GM21529 (cell line): ENCODE measurements around the gene NDST1.

Experiments
- ATAC-seq: cut with Tn5 transposase; IDR thresholded peaks from one replicate; pipeline ENCODE4 v1.9.1; 2021; ENCODE audit not compliant: unreplicated experiment

The NDST1 gene

DNA sequence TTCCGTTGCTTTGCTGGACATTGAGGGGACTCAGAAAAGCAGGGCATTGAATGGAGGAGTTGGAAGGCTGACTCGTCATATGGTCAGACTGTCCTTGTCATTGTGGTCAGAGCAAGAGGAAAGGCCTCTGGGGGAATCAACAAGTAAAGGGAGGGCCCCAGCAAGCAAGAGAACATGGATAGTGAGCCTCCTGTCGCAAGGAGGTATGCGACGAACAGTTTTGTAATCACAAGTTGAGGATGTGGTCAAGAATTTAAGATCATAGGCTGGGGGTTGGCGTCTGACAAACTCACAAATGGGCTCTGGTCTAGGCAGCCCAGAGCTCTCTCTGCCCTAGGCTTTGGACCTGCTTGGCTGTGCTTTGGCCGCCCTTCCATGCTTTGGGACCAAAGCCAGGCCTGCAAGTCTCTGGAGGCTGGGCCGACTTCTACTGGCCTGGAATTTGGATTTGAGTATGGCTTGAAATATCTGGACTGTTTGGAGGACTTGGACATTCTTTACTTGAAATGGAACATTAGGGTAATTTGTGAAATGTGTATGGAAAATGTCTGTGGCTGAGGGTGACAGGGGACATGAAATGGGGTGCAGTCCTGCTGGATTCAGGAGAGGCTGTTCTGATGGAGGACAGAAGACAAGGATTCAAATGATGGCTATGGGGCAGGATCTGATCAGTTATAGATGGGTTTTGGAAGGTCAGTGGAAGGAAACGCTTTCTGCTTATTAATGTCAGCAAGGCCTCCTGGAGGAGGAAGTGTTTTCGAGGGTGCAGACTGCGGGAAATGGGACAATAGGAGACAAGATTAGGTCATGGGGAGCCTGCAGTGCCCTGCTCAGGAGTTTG lies 19.2 kb upstream of the NDST1 start:
- no peak for ATAC-seq

DNA sequence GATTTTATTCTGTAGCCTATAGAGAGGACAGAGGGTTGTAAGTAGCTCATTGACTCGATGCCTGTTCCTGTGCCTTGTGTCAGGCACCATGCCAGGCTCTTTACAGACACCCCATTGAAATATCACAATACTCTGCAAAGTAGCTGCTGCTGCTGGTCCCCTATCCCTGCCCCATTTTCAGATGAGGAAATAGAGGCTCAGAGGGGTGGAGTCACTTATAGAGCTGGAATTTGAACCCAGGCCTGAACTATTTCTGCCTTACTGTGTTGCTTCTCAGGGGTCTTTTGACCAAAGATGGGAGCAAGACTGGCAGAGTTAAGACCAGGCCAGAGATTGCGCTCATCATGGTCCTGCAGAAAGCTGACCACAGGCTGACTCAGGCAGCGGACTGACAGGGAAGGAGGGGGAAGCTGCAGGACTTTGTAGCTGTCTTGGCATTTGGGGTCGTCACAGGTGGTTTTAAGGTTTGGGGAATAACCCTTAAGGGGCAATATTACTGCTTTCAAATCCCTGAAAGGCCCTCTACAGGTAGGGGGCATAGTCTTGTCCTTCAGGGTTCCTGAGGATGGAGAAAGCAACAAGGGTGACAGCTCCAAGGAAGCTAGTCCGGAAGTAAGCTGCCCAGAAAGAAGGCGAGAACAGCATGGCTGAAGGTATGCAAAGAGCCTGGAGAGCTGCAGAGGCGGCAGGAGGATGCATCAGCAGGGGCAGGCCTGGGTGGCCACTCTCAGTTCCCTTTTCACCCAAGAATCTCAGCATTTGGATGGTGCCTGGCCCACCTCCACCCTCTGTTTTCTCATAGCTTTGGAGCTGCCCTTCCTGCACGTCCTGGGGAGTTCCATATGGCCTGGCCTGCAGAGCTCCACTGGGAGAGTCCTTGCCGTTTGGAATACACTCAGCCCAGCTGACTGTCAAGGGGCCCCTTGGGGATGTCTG lies 18.3 kb upstream of the NDST1 start:
- ATAC-seq = peak; percentile 81

DNA sequence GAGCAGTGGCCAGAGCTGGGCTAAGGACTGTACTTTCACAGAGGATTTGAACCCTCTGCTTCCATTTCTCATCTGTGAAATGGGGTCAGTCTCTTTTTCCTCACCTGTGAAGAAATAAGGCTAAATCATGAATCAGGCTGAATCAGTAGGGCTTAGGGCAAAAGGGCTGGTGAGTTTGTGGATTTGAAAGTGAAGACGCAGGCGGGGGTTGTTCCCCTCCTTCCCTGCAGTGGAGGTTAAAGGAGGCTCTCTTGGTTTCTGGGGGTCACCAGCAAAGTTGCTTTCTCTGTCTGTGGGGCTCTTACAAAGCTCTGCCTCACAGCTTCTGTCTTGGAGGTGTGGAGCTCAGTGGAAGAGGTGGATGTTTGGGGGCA lies 17.6 kb upstream of the NDST1 start:
- no peak for ATAC-seq

DNA sequence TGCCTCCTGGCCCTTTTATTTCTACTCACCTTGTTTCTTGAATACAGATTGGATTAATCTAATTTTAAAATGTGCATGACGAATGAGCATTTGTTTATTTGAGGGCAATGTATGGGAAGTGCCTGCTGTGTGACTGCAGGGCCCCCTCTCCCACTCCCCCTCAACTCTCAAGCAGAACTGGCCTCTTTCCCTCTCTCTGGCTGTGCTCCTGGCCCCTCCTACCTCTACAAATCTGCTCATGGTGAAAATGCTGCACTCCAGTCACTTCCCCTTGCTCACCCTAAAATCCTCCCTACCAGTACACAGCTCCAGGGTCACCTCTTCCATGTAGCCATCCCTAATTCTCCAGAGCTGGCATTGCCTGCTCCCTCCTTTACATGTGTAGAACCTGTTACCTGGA lies 17.2 kb upstream of the NDST1 start:
- ATAC-seq = no peak

DNA sequence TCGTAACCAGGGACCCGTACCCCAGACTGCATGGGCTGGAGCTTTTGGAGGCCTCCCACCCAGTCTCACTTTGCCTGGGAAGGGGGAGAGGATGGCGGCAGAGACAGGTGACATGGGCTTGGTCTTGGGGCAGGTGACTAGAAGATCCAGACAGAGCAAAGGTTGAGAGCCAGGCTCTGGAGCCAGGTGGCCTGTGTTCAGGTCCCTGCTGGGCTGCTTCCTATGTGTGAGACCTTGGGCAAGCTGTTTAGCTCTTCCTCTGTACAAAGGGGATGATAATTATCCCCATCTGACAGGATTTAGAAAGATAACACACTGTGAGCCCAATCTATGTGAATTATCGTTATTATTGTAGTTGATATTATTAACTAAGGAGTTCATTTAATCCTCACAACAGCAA lies 16.1 kb upstream of the NDST1 start:
- no peak for ATAC-seq

DNA sequence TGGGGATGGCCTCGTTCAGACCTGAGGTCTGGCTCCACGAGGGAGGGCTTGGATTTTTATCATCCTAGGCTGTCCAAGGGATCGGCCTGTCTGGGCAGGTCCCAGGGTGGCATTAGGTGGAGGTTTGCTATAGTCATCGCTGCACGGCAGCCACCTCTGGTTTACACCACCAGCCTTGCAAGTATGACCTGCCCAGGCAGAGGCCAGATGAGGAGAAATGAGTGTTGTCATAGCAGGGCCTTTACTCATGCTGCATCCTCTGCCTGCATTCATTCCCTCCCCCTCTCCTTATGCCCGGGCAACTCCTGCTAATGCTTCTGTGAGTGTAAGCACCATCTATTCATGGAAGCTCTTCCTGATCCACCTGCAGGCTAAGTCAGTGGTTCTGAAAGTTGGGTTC lies 15.3 kb upstream of the NDST1 start:
- no peak for ATAC-seq

DNA sequence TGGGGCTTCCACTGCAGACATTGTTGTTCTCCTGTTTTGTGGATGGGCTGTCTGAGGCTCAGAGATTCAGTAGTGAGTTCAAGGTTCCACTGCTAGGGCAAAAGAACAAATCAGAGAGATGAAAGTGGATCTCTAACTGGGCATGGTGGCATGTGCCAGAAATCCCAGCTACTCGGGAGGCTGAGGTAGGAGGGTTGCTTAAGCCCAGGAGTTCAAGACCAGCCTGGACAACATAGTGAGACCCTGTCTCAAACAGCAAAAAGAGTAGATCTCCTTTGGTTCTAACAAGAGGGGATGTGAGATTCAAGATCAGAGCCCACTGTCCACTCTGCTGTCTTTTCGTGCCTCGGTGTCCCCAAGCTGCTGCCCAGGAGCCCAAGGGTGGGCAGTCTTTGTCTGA lies 11.8 kb upstream of the NDST1 start:
- ATAC-seq = no peak

DNA sequence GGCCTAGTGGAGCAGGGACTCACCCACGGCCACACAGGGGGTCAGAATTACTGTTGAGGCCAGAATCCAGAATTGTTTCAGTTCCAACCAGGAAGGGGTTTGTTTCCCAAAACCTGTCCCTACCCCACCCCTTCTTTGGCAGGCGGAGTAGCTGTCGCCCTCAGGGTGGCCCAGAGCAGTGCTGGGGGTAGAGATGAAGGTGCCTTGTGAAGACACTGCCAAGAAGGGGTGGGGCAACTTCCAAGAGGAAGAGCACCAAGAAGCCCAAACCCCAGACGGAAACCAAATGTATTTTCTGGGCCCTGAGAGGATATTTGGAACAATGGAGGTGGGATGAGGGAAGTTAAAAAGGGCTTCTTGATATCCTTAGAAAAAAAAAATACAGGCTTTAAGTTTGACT lies 11.4 kb upstream of the NDST1 start:
- no peak for ATAC-seq

DNA sequence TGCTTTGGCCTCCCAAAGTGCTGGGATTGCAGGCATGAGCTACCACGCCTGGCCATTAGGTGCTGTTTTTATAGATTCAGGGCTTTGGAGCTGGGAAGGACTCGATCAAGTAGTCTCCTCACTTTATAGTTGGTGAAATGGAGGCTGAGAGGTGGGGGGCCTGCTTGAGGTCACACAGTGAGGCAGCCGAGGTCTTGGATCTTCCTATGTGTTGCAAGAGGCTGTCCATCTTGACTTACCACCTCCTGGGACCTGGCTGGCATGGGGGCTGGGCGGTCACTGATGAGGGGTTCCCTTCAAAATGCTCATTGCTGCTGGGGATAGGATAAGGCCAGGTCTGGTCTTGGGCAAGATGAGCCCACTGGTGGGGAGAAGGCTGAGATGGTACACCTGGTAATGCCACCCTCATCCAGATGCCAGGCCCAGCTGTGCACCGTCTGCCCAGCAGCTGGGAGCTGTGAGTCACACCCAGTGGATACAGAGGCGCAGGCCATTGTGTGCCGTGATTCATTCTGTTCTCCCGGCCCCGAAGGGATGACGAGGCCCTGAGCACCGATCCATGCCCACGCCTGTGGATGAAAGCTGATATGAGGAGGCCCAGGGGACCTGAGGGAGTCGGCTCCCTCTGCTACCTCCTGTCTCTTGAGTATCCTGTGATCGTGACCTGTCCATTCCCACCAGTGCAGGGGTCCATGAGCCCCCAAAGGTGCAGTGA lies 10.5 kb upstream of the NDST1 start:
- ATAC-seq = no peak

DNA sequence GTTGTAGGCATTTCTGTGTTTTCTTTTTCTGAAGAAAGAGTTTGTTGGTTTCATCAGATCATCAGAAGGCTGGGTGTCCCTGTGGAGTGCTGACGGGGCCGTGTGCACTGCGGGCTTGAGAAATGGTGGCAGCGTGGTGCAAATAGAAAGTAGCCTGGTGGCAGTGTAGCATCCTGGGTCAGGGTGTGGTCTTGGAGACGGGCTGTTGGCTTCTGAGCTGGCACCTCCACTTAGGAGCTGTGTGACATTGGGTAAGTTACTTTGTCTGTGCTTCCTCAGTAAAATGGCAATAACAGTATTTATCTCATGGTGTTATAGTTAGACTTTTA lies 10.0 kb upstream of the NDST1 start:
- ATAC-seq = no peak

DNA sequence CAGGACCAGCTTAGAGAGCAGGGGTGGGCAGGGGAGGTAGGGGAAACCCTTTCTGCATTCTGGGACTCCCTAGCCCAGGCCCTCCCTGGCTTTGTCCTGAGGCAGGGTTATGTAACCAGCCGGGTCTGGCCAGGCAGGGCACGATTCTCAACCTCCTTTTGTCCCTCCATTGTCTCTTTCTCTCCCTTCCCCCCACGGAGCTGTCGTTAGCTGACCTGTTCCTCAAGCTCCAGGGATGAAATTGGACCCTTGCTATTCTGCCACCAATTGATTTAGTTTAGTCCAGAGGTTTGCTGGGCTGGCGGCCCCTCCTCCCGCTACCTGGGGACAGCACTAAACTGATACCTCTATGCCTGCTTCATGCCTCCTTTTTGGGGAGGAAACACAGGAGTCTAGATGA lies 9.4 kb upstream of the NDST1 start:
- ATAC-seq = no peak

DNA sequence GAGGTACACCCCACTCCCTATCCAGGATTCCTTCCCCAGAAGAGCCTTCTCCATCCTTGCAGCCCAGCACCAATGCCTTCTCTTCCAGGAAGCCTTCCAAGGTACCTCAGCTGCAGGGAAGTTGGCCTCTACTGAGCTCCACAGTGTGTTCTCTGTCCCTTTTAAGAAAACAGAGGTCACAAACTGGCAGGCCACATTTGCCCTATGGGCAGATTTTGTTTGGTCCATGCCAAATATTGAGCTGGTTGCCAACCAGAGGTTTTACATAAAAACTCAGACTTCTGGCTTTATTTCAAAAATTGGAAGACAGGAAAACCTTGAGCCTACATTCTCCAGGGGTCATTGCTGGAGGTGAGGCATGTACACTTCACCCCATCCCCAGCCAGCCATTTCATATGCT lies 9.0 kb upstream of the NDST1 start:
- ATAC-seq = no peak

DNA sequence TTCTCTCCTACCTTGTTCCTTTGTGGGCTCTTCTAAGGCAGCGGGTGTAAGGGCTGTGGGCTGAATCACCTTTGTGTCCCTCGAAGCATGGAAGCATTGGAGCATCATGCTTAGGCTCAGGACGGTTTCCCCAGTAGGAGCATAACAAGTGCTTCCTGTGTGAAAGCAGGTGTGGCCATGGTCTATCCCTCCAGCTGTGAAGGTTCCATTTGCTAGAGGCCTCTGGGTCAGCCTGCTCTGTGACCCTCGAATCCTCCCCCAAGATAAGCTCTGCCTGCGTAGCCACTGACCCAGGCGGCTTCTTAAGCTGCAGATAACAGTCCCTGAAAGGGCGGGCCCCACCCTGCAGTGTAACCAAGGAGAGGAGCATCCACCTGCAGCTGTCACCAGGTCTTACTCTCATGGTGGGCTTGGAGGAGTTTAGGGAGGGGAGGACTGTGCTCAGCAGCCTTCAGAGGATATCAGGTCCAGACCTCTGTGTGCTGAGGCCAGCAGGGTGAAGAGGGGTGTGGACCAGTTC lies 8.4 kb upstream of the NDST1 start:
- ATAC-seq = no peak

DNA sequence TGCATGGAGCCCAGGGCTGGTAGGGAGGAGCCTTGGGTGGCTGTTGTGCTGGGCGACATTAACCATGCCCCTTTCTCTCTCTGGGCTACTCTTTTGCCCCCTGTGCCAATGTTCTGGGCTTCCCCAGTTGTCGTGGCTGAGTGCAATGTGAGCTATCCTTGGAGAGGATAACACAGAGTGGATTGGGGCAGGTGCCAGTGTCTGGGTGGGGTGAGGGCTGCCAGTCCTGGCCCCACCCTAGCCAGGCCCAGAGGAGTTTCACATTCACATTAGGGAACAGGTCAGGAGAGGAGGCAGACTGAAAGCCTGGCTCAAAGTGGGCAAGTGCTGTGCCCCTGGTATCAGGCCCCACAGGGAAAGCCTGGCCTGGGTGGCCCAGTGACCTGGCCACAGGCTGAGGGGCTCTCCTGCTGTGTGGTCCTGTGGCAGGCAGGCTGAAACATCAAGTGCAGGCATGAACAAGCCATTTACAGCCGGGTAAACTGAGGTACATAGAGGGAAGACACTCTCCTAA lies 7.5 kb upstream of the NDST1 start:
- no peak for ATAC-seq

DNA sequence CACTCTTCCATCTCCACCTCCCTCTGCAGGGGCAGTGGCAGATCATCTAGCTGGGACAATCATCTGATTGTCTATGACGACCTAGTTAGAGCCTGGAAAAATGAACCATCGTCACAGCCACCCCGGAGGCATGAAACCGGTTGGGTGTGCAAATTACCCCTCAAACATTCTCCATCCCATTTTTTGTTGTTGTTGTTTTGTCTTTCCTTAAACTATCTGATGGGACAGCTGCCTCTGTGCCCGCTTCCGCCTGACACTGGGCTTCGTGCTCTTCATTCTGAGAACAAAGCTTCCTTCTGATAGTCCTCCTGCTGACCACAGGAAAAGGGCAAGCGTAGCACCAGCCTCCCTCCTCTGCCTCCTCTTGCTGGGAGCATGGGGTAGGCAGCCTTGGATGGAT lies 7.0 kb upstream of the NDST1 start:
- ATAC-seq = no peak

DNA sequence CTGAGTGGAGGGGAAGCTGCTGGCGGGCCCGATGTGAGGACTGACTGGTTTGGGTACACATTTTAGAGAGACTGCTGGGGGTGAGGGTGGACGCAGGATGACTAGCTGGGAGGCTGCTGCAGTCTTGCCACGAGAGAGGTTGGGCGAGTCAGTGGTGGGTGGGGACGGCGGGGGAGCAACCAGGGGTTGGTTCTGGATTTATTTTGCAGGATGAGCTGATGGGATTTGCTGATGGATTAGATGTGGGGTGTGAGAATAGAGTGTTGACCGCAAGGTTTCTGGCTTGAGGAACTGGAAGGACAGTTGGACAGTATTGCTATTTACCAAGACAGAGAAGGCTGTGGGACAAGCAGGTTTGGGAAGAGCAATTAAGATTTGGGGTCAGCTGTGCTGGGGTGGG lies 5.8 kb upstream of the NDST1 start:
- ATAC-seq = no peak

DNA sequence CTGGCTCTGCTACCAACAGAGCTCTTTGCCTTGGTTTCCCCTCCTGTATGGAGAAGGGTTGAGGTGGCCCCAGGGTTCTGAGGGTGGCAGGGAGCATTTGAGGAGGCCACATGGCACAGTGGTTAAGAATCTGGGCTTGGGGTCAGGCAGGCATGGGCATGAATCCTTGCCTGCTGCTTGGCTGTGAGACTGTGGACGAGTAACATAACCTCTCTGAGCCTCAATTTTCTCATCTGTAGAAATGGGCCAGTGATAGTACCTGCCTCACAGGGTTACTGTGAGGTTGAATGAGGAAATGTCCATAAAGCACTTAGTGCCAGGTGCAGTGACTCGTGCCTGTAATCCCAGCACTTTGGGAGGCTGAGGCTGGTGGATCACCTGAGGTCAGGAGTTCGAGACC lies 5.1 kb upstream of the NDST1 start:
- ATAC-seq = no peak

DNA sequence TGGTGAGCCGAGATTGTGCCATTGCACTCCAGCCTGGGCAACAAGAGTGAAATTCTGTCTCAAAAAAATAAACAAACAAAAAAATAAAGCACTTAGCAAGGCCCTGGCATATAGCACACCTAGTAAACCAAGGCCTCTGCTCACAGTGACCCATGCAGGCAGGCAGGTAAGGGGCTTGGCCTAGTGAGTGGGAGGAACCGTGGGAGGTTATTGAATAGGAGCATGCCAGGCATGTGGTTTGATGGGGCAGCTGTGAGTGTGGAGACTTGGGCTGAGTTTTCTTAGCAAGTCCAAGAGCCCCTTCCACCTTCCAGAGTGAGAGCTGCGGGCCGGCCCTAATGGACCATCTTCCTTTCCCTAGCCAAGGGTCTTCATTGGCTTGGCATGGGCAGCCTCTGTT lies 4.5 kb upstream of the NDST1 start:
- ATAC-seq = no peak

DNA sequence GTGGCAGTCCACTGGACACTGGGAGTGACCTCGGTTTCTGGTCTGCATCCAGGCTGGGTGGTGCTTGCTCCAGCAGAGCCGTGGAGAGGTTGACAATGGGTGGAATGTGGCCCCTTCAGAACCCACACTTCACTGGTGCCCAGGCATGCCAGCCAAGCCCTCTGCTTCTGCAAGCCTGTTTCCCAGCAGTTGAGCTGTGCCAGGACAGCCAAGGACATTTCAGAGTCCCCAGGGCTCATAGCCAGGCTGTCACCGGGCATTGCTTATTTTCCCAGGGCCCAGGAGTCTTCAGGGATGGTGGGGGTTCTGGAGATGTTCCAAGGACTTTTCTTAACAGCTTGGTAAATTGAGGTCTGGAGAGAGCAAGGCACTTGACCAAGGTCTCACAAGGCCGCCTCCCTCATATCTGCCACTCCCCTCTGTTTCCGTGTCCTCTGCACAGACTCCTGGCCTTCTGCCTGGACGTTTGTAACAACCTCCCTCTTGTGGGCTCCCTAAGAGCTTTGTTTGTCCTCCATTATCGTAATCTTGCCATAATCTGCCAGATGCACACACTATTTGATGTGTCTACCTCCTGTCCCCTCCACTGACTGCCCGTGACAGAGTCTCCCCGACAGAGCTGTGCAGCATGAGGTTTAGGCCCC lies 3.8 kb upstream of the NDST1 start:
- no peak for ATAC-seq

DNA sequence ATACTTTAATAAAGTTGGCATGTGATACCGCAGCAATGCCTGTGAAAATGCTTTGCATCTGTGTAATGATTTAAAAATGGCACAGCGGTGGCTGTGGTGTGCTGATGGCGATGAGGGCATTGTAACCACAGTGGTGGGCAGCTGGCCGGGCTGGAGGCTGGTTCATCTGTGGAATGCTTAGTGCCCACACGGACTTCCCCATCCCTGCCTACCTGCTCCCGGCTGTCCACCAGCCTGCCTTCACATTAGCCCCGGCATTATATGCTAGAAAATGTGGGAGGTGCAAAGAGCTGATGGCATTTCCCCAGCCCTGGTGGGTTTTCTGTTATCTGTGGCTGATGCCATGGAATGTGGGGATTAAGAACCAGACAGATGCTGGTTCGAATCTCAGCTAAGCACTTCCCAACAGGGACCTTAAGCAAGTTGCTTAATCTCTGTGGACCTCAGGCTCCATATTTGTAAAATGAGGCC lies 2.9 kb upstream of the NDST1 start:
- no peak for ATAC-seq

DNA sequence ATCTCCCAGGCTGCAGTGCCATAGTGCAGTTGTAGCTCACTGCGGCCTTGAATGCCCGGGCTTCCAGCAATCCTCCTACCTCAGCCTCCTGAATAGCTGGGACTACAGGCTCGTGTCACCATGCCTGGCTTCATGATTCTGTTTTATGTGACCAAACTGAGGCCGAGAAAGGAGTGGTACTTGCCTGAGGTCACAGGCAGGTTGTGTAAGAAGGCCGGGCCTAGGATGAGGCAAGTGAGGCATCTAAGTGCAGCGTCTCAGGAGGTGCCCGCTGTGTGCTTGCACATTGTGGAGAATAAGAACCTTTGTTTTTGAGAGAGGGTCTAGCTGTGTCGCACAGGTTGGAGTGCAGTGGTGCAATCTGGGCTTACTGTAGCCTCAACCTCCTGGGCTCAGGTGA lies 2.1 kb upstream of the NDST1 start:
- ATAC-seq = no peak
